Stimulated activated effector memory CD8-positive, alpha-beta T cell treated with anti-CD3 and anti-CD28 coated beads, Interleukin-12 subunit alpha, Interleukin-12 subunit beta, amount 100 ng/mL, for 72 hours (primary cell): ENCODE results near the gene CTBS.
"Not testable (repeated sequence)": the region's sequence is repeated elsewhere in the genome, so short reads cannot be mapped to it uniquely, and the experiment has no call there.

Source experiments
- ATAC-seq: fragments of 150-1000 bp; cut with Tn5 transposase; 2 replicates; pipeline ENCODE4 v1.10.0; 2021
- DNase-seq, 2 donors: peaks; one replicate each; pipeline ENCODE4 v3.0.0; 2021 to 2022; ENCODE audit warnings: low spot score in 2 of 2
- H3K27ac Mint-ChIP-seq: one replicate; pipeline ENCODE4 v1.8.0; 2022; ENCODE audit warnings: mild to moderate bottlenecking, mixed read lengths
- H3K36me3 Mint-ChIP-seq: one replicate; pipeline ENCODE4 v1.8.0; 2022; ENCODE audit warnings: mild to moderate bottlenecking, mixed read lengths
- H3K4me1 Mint-ChIP-seq: one replicate; pipeline ENCODE4 v1.8.0; 2022; ENCODE audit warnings: mixed read lengths
- H3K4me3 Mint-ChIP-seq: one replicate; pipeline ENCODE4 v1.8.0; 2022; ENCODE audit warnings: mild to moderate bottlenecking, mixed read lengths
- H3K9me3 Mint-ChIP-seq: one replicate; pipeline ENCODE4 v1.8.0; 2022; ENCODE audit warnings: mixed read lengths

Gene CTBS

DNA sequence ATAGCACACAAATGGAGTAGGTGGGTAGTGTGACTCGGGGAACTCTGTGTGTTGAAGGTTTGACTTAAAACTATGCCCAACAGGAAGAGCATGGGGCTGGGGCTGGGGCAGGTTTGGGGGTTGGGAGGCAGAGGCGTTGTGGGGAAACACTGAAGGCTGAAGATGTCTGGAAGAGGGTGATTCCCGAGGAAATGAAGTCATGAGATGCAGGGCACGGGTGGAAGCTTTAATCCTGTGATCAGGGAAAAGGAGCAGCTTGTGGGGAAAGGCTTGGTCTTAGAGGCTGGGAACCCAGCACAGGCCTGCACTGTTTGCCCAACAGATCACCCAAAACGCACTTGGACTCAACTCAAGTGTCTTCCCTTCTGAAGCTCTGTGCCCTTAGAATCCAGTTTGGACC, 26.6 kb upstream of the CTBS start:
- H3K27ac Mint-ChIP-seq, result peak overlapping the region; percentile 66
- peaks cover 21% of the 10 kb centered on the region for H3K4me1 Mint-ChIP-seq
- H3K36me3 Mint-ChIP-seq, result no peaks in the 10 kb centered on the region
- ATAC-seq (no peak), DNase-seq (no peak)
- no peak overlapping the region for H3K4me3 Mint-ChIP-seq
- peaks cover 11% of the 10 kb centered on the region for H3K9me3 Mint-ChIP-seq

DNA sequence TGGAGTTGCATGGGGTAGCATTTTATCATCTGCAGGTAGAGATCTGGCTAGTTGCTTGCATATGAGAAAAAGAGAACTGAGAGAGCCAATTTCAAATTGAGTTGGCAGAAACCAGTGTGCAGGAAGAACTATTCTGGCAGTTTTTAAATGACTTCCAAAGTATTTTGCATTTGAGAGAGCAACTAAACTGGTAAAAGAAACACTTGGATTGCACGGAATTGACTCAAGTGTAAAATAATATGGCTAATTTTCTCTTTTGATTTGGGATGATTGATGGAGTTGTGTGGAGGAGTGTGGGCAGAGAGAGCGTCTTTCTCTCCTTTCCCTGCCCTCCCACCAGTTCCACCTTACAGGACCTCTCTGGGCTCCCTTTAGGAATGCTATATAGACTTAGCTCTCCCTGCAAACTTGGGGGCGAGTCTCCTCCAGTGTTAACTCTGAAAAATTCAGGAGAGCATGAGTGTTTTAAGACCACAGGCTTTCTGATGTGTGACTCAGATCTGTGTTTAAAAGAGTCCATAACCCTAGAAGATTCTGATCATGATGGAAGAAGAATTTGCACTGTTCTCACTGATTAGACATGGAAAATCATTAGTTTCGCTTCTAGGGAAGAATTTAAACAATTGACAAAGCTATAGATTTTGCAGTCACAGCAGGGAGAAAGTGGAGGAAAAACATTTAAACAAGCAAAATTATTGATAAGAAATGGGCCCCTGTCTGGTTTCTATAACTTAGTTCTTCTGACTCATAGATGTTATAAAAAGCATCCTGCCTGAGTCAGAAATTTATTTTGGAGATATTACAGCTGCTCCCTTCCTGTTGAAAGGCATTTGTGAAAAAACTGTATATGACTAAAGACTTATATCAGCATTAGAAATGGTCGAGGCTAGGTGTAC, 24.9 kb upstream of the CTBS start:
- Mint-ChIP-seq H3K36me3 (no peaks in the 10 kb centered on the region), H3K27ac (peak overlapping the region; percentile 76), H3K4me1 (peaks cover 21% of the 10 kb centered on the region), H3K9me3 (no peaks in the 10 kb centered on the region), H3K4me3 (peak overlapping the region; percentile 47)
- DNase-seq (no peak), ATAC-seq (peak; percentile 87)

DNA sequence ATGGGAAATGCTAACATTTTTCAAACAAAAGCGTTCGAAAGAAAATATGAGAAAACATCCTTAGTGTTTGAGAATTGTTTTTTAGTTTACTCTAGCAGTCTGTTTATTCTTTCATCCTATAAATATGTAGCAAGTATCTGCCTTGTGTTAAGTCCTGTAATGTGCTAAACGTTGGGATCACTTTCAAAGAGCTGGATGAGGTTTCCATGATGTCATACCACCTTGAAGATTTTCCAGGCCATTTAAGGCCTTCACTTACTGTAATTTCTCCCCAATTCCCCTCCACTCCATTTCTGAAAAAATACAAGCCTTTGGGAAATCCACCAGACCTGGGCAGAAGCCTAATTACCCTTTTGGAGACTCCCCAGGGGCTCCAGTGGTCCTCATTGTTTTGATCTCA, 24.2 kb upstream of the CTBS start:
- Mint-ChIP-seq H3K4me3 (peak overlapping the region; percentile 47), H3K27ac (peak overlapping the region; percentile 76), H3K9me3 (no peaks in the 10 kb centered on the region), H3K4me1 (peaks cover 21% of the 10 kb centered on the region), H3K36me3 (no peaks in the 10 kb centered on the region)
- DNase-seq (no peak), ATAC-seq (no peak)

DNA sequence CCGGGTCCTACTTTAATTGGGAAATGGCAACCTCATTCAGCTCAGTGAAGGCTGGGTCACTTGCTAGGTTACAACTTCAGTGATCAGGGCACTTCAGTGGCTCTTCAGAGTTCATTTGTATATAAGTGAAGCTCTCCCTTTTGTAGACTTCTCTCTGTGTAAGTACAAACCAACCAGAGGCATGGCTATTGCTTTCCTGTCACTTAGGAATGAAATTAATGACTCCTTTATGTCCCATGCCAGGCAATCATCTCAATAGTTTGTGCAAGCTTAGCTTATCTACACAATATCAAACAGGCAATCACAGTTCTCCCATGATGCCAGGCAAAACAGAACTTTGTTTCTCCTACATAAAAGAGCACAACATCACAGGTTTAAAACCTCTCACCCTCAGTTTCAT, 22.8 kb upstream of the CTBS start:
- Mint-ChIP-seq H3K9me3 (no peaks in the 10 kb centered on the region), H3K27ac (no peak overlapping the region), H3K36me3 (no peaks in the 10 kb centered on the region), H3K4me1 (peaks cover 21% of the 10 kb centered on the region), H3K4me3 (no peak overlapping the region)
- peak in 1 of 2 donors; percentile 10 for DNase-seq
- ATAC-seq, result no peak

DNA sequence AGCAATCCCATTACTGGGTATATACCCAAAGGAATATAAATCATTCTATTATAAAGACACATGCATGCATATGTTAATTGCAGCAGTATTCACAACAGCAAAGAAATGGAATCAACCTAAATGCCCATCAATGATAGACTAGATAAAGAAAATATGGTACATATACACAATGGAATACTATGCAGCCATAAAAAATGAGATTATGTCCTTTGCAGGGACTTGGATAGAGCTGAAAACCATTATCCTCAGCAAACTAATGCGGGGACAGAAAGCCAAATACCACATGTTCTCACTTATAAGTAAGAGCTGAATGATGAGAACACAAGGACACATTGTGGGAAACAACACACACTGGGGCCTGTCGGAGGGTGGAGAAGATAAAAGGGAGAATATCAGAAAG, 20.7 kb upstream of the CTBS start:
- peak in 1 of 2 donors; percentile 7 for DNase-seq
- H3K27ac Mint-ChIP-seq, ATAC-seq, H3K4me3 Mint-ChIP-seq, H3K36me3 Mint-ChIP-seq, H3K9me3 Mint-ChIP-seq: not testable (repeated sequence)
- H3K4me1 Mint-ChIP-seq, result peaks cover 16% of the 10 kb centered on the region

DNA sequence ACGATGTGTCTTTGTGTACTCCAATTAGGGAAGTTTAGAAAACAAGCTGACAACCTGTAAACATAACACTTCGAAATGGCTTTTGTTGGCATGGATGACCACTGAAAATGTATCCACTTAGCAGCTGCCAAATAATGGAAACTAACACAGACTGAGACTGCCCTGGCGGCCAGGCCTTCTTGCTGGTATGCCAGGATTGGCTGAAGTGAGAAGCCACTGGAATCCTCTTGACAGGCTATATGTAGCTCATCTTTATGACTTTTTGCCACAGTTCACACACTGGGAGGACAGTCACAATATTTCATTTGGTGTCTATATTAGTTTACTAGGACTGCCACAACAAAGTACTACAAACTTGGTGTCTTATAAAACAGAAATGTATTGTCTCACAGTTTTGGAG, 12.9 kb upstream of the CTBS start:
- Mint-ChIP-seq H3K36me3 (no peaks in the 10 kb centered on the region), H3K4me1 (no peaks in the 10 kb centered on the region), H3K27ac (no peak overlapping the region), H3K9me3 (no peaks in the 10 kb centered on the region), H3K4me3 (no peak overlapping the region)
- no peak for ATAC-seq
- DNase-seq, result no peak

DNA sequence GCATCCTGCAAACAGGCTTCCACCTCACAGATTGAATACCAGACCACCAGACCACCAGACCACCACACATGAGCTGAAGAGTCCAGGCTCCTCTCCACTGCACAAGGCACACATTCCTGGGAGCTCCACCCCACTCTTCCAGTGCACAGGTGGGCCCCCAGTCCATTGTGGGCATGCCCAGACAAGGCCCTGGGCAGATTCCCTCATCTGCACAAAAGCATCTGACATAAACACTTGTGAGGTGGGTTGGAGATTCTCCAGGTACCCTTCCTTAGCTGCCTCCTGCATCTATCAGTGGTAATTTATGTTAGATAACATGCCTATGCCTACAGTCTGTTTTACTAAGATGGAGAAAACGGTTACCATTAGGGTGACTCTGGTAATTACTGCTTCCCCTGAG, 11.6 kb upstream of the CTBS start:
- Mint-ChIP-seq H3K4me1 (no peaks in the 10 kb centered on the region), H3K9me3 (no peaks in the 10 kb centered on the region)
- no peak for DNase-seq

DNA sequence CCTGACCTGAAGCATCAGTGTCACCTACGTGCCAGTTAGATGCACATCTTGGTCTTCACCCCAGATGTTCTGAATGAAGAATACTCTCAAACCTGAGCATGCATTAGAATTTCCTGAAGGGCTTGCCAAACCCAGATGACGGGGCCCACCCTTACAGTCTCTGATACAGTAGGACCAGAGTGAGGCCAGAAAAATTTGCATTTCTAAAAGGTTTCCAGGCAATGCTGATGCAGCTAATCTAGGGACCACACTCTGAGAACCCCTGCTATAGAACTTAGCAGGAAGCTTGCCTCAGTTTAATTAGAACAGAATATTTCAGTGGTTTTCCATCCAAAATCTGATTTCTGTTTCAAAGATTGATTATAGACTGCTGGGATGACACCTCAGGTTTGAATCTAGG, 9.9 kb upstream of the CTBS start:
- no peak for DNase-seq
- no peak overlapping the region for H3K4me3 Mint-ChIP-seq
- no peak for ATAC-seq
- no peaks in the 10 kb centered on the region for H3K36me3 Mint-ChIP-seq
- H3K4me1 Mint-ChIP-seq, result no peaks in the 10 kb centered on the region
- H3K27ac Mint-ChIP-seq, result no peak overlapping the region
- no peaks in the 10 kb centered on the region for H3K9me3 Mint-ChIP-seq

More for the DNA sequence above, 11.6 kb upstream of the CTBS start:
- ATAC-seq, result no peak
- H3K27ac Mint-ChIP-seq, result no peak overlapping the region
- no peak overlapping the region for H3K4me3 Mint-ChIP-seq
- H3K36me3 Mint-ChIP-seq, result no peaks in the 10 kb centered on the region

DNA sequence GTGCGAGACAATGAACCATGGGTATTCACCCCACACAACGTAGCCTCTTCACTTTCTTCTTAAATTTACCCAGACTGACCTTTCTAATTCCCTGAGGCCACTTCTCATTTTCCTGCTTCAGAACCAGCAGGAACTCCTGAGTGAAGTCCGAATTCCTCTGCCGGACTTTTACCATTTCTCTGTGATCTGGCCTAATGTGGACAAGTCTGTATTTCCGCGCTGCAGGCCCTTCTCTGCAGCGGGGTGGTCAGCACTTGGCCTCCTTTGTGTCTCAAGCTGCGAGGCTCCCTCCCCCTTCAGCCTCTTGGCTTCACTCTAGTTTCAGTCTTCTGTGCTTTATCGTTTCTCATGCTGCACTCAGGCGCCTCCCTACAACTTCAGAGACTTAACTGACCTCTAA, 9.4 kb upstream of the CTBS start:
- DNase-seq (no peak), ATAC-seq (no peak)
- H3K4me3 Mint-ChIP-seq, result no peak overlapping the region
- no peaks in the 10 kb centered on the region for H3K36me3 Mint-ChIP-seq
- no peak overlapping the region for H3K27ac Mint-ChIP-seq
- no peaks in the 10 kb centered on the region for H3K4me1 Mint-ChIP-seq
- no peaks in the 10 kb centered on the region for H3K9me3 Mint-ChIP-seq

DNA sequence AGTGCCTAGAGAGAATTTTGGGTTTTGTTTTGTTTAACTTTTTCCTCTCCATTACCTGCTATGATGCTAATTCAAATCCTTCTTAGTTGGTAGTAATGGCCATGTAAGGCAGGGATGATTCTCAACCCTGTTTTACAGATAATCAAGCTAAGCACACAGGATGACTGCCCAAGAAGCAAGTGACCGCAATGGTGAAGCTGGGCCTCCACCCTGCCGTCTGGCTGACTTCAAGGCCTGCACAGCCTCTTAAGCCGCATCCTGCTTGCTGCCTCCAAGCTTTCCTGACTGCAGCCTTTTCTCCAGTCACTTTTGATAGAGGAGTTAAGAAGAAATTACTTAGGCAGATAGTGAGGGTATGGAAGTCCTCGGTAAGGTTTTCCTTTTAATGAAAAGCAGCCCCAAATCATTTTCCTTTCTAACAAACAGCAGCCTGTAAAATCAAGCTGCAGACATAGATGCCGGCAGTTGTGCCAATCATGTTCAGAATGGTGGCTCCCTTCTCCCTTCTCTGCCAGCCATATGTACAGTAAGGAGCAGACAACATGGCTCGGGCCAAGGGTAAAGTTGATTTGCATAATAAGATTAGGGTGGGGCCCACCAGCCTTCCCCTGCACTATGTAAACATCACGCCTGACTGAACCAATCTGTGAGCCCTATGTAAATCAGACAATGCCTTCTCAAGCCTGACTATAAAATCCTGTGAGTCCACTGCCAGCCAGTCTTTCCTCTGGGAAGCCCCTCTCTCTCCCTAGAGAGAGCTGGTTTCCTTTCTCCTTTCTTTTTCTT, 8.8 kb upstream of the CTBS start:
- Mint-ChIP-seq H3K27ac (no peak overlapping the region), H3K4me3 (no peak overlapping the region), H3K9me3 (no peaks in the 10 kb centered on the region), H3K4me1 (no peaks in the 10 kb centered on the region), H3K36me3 (no peaks in the 10 kb centered on the region)
- DNase-seq, result no peak
- no peak for ATAC-seq

DNA sequence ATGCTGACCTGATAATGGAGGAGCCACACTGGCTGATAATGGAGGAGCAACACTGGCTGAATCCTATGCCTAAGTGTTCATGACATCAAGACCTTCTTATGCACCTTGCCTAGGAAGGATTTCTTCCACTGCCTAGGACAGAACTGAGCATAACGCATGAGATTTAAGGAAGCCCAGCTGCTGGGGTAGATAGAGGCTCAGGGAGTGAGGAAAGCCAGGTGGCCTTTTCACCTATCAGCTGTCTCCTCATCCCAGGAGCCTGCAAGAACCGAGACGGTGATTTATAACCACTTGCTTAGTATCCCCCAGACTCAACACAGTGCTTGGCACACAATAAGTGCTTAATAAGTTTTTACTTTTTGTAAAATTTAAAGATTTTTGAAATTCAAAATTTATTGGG, 7.4 kb upstream of the CTBS start:
- no peak for ATAC-seq
- Mint-ChIP-seq H3K27ac (no peak overlapping the region), H3K9me3 (no peaks in the 10 kb centered on the region), H3K4me3 (no peak overlapping the region), H3K4me1 (no peaks in the 10 kb centered on the region), H3K36me3 (no peaks in the 10 kb centered on the region)
- no peak for DNase-seq

DNA sequence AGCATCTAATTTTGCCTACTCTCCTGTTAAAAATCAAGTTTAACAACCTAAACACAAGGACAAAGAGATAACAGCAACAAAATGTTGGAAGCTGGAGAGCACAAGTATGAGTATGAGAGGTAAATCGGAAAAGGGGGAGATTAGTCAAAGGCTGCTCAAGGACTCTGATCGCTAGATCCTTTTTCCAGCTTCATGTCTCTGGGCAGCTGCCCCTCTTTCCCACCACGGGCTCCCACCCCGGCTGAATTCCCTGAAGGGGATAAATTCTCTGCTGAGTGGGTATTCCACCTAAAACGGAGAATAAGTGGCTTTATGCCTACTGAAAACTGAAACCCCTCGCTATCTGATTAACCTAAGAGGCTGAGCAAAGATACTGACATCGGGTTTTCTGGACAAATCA, 696 bp upstream of the CTBS start:
- DNase-seq (no peak), ATAC-seq (no peak)
- Mint-ChIP-seq H3K36me3 (peaks cover 27% of the 10 kb centered on the region), H3K9me3 (no peaks in the 10 kb centered on the region), H3K4me3 (peak overlapping the region; percentile 92), H3K27ac (peak overlapping the region; percentile 99), H3K4me1 (peaks cover 38% of the 10 kb centered on the region)

DNA sequence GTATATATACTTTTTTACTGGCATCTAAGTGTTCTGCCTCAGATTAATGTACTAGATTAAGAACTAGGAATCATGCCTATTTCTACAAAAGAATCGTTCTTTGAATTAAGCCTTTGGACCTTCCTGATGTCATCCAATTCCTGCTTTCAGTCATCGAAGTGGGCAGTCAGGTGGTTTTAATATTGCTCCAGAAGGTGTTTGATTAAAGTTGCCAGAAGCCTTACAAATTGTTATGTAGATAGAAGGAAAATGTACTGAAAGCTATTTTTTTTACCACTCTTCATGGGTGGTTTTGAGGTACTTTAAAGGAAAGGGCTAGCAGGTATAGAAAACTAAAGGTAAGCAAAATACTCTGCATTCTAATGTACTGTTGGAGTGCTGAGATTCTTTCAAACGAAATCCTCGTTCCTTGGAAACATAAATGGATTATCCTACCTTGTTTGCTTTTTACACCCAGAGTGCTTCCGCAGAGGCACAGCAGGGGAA, 716 bp downstream of the CTBS start:
- H3K36me3 Mint-ChIP-seq, result peaks cover 35% of the 10 kb centered on the region
- peak overlapping the region; percentile 92 for H3K4me3 Mint-ChIP-seq
- peaks cover 42% of the 10 kb centered on the region for H3K4me1 Mint-ChIP-seq
- H3K9me3 Mint-ChIP-seq, result no peaks in the 10 kb centered on the region
- ATAC-seq (no peak), DNase-seq (no peak)
- peak overlapping the region; percentile 99 for H3K27ac Mint-ChIP-seq

DNA sequence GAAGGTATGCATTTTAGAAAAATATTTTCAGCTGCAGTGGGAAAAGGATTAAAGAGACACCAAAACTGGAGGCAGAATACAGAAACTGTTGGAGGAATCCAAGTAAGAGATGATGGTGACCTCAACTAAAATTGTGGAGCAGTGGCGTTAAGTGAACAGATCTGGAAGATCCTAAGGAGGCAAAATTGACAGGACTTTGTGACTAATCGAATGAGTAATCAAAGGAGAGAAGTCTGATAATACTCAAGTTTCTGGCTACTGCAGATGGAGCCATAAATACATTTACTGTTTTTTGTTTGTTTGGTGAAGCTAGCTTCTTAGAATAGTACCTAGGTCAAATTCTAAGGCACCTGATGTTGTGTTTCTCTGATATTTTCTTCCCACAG, 3.1 kb downstream of the CTBS start:
- no peak overlapping the region for H3K4me3 Mint-ChIP-seq
- peak overlapping the region; percentile 99 for H3K27ac Mint-ChIP-seq
- H3K9me3 Mint-ChIP-seq, result no peaks in the 10 kb centered on the region
- no peak for ATAC-seq
- no peak for DNase-seq
- peaks cover 55% of the 10 kb centered on the region for H3K36me3 Mint-ChIP-seq
- H3K4me1 Mint-ChIP-seq, result peaks cover 51% of the 10 kb centered on the region

DNA sequence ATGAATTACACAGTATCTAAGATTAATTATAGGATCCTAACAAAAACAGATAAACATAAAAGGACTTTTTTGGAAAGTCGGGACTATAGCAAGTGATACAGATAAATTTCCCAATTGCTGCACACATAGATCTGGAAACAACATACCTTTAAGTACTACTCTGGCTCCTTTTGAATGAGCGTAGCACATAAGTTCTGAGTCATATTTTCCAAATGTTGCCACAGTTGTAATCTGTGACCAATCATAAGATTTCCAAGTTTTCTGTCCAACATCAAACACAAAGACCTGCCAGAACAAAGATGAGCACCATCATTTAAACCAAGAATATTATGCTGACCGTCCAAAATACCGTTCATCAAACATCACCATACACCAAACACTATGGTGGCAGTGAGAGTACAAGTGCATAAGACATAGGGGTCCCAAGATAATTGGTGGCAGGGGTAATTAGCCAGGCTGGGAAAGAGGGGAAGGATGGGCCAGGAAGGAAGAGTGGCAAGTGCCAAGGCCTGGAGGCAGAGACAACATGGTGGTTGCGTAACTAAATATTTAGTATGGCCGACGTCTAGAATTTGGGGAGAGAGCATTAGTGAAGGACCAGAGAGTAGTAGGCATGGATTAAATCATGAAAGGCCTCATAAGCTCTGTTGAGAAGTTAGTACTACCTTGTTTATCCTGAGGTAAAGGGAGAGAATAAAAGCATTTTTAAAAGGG, 3.6 kb downstream of the CTBS start:
- Mint-ChIP-seq H3K4me3 (no peak overlapping the region), H3K9me3 (no peaks in the 10 kb centered on the region), H3K4me1 (peaks cover 51% of the 10 kb centered on the region), H3K27ac (no peak overlapping the region), H3K36me3 (peaks cover 57% of the 10 kb centered on the region)
- ATAC-seq (no peak), DNase-seq (no peak)
